NCI-H2196 (cell line): ENCODE measurements around the gene PARVB.
A peak's percentile ranks its signal among the peaks of the same experiment; 100 is the strongest.

Source experiments
- DNase-seq: peaks from one replicate; lab custom pipeline; 2025; ENCODE audit not compliant: unreplicated experiment; lab: John Stamatoyannopoulos, UW

PARVB gene

GRCh38 chr22:44131412-44131811, 107.3 kb downstream of the PARVB start:
- no peak for DNase-seq

GRCh38 chr22:44131989-44132685, 108.0 kb downstream of the PARVB start:
- DNase-seq, result no peak

GRCh38 chr22:44132724-44133123, 108.6 kb downstream of the PARVB start:
- DNase-seq, result no peak

GRCh38 chr22:44133161-44133560, 109.1 kb downstream of the PARVB start:
- DNase-seq, result no peak

- no peak for DNase-seq
These were observed 109.9 kb downstream of the PARVB start for GRCh38 chr22:44133901-44134571.

- no peak for DNase-seq
These were observed 112.0 kb downstream of the PARVB start for GRCh38 chr22:44136112-44136511.

GRCh38 chr22:44136786-44137185, 112.7 kb downstream of the PARVB start:
- no peak for DNase-seq

GRCh38 chr22:44137415-44137814, 113.3 kb downstream of the PARVB start:
- DNase-seq, result no peak

GRCh38 chr22:44139773-44140172, 115.7 kb downstream of the PARVB start:
- DNase-seq, result no peak

- DNase-seq, result no peak
These were observed 118.5 kb downstream of the PARVB start for GRCh38 chr22:44142421-44143104.

- peak; percentile 20 for DNase-seq
These were observed 119.0 kb downstream of the PARVB start for GRCh38 chr22:44143105-44143474.

- no peak for DNase-seq
These were observed 119.5 kb downstream of the PARVB start for GRCh38 chr22:44143579-44143978.

GRCh38 chr22:44144046-44144569, 120.0 kb downstream of the PARVB start:
- no peak for DNase-seq

GRCh38 chr22:44145544-44145943, 121.4 kb downstream of the PARVB start:
- no peak for DNase-seq

GRCh38 chr22:44146088-44146861, 122.2 kb downstream of the PARVB start:
- no peak for DNase-seq

- no peak for DNase-seq
These were observed 123.0 kb downstream of the PARVB start for GRCh38 chr22:44147008-44147645.

GRCh38 chr22:44147821-44148574, 123.9 kb downstream of the PARVB start:
- DNase-seq, result no peak

GRCh38 chr22:44151676-44152075, 127.6 kb downstream of the PARVB start:
- no peak for DNase-seq

- no peak for DNase-seq
These were observed 129.6 kb downstream of the PARVB start for GRCh38 chr22:44153710-44154109.

GRCh38 chr22:44154436-44154942, 130.4 kb downstream of the PARVB start:
- no peak for DNase-seq
